Body of pancreas (tissue), 4 donors: ENCODE measurements around the gene TBC1D17.

ENCODE experiments used
- CTCF ChIP-seq, 7 experiments: fragments of 450-650 bp in 4 of 7; fragments of 200-600 bp in 3 of 7; sonication (generic) in 3 of 7; IDR thresholded peaks; one replicate each; pipeline ENCODE4 v1.5.1; 2016 to 2019; ENCODE audit warnings: antibody characterized with exemption in 7 of 7
- POLR2A ChIP-seq, 3 donors: fragments of 450-650 bp; IDR thresholded peaks; one replicate each; pipeline ENCODE4 v1.6.1; 2016; ENCODE audit warnings: antibody characterized with exemption in 3 of 3, mild to moderate bottlenecking in 2 of 3

GRCh38 chr19:49877879-49878743 is 609 bp downstream of the TBC1D17 start:
- TF ChIP-seq CTCF (IDR thresholded peaks at IDR 0.05): no peak
- TF ChIP-seq POLR2A (IDR thresholded peaks at IDR 0.05): no peak
